HG03354 (cell line): Measurements from ENCODE around the gene GNAO1.

Experiments
- ATAC-seq: cut with Tn5 transposase; IDR thresholded peaks from one replicate; pipeline ENCODE4 v1.9.1; 2021; ENCODE audit warnings: mild to moderate bottlenecking; ENCODE audit not compliant: unreplicated experiment, poor library complexity, severe bottlenecking

The GNAO1 gene

GRCh38 chr16:56233795-56234566, 42.7 kb downstream of the GNAO1 start:
- ATAC-seq, result no peak

- ATAC-seq, result no peak
These were observed 43.4 kb downstream of the GNAO1 start for GRCh38 chr16:56234737-56235136.

- no peak for ATAC-seq
These were observed 46.2 kb downstream of the GNAO1 start for GRCh38 chr16:56237451-56237930.

DNA sequence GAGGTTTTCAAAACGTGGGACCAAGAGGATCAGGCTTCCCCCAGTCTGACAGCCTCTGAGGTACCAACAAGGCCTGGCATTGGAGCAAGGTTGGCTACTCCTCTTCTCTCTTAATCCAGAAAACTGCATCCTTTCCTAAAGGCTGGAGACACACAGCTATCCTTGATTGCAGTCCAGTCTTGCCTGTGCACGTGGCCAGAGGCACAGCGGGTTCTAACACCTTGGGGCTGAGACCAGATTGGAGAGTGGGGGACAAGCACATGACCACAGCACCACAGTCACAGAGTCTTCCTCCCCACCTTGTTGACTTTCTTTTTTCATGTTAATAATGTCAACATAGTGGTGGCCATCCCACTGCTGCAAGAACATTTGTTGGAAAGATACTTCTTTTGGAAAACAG, 46.9 kb downstream of the GNAO1 start:
- no peak for ATAC-seq

- ATAC-seq, result no peak
These were observed 50.3 kb downstream of the GNAO1 start for GRCh38 chr16:56241596-56241995.

- ATAC-seq, result no peak
These were observed 51.5 kb downstream of the GNAO1 start for GRCh38 chr16:56242740-56243139.

DNA sequence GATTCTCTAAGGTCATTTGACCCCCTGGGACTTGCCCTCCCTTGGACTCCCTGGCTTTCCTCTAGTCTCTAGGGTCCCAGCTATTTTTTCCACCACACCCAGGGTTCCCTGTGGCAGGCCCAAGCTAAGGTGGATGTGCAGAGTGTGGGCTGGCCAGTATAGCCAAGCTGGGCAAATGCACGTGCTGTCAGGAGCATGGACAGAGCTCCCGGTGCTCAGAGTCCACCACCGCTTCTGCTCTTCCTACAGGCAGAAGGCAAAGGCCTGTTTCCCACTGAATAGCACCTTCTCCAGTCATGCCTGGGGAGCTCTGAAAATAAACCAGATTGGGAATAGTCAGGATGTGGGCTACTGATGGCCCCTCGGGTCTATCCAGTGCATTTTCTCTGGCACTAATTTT, 53.3 kb downstream of the GNAO1 start:
- no peak for ATAC-seq

- ATAC-seq, result no peak
These were observed 53.9 kb downstream of the GNAO1 start for GRCh38 chr16:56245197-56245596.

GRCh38 chr16:56246051-56246817, 54.9 kb downstream of the GNAO1 start:
- no peak for ATAC-seq

DNA sequence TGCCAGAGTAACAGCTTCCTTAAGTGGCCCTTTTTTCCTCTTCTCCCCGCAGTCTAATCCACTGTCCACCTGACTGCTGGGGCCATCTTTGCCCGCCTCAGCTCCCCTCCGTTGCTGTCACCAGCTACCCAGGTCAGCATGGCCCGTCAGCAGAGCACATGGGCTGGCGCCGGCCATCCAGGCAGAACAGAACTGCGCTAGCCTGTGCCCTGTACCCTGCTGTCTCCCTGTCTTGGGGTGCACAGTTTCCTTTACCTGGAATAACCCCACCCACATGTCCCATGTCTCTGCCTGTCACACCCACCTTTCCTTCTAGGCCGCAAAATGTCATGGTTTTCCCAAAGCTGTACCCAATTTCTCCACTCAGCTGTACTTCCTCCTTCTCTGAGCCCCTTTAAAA, 55.7 kb downstream of the GNAO1 start:
- no peak for ATAC-seq

GRCh38 chr16:56247808-56248207, 56.5 kb downstream of the GNAO1 start:
- no peak for ATAC-seq

- no peak for ATAC-seq
These were observed 61.5 kb downstream of the GNAO1 start for GRCh38 chr16:56252835-56253234.

DNA sequence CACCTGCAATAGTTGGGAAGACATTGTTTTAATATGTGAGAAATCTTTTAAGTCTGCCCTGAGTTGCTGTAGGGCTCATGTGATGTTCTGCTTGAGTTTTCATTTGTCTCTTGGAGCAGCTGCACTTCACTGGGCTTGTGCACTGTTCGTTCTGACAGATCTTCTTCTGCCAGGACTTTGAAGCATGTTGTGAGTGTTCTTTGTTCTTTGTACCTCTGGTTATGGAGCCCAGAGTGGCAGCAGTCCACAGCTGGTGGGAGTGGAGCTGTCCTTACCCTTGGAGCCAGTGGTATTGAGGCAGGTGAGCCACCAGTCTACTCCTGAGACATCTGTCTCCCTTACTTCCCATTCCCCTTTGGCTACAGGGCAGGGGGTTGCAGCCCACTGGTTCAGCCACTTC, 64.6 kb downstream of the GNAO1 start:
- no peak for ATAC-seq

GRCh38 chr16:56257239-56257638, 66.0 kb downstream of the GNAO1 start:
- no peak for ATAC-seq

DNA sequence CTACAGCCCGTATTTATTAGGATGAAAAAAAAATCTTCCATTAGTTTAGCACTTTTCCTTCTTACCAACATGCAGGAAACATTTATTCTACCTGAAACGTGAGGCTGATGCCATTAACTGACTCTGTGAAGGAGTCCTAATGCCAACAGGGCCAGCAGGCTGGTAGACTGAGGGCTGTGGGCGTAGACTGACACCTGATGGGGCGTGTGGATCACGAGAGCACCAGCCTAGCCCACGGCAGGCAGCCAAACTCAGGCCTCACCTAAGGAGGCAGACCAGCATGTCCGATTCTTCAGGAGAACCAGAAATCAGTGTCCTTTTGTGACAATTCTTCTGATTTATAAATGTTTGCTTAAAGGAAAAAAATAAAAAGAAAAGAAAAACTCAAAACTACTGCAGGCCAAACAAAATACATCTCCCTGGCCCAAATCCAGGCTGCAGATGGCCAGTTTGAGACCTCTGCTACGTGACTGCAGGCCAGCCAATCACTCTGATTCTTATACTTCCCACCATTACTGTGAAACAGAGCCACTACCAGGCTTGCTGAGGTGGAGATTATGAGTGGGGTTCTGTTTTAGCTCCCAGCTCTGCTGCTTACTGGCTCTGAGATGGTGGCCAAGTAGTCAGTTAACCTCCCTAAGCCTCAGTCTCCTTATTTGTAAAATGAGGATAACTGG, 66.5 kb downstream of the GNAO1 start:
- ATAC-seq, result no peak

DNA sequence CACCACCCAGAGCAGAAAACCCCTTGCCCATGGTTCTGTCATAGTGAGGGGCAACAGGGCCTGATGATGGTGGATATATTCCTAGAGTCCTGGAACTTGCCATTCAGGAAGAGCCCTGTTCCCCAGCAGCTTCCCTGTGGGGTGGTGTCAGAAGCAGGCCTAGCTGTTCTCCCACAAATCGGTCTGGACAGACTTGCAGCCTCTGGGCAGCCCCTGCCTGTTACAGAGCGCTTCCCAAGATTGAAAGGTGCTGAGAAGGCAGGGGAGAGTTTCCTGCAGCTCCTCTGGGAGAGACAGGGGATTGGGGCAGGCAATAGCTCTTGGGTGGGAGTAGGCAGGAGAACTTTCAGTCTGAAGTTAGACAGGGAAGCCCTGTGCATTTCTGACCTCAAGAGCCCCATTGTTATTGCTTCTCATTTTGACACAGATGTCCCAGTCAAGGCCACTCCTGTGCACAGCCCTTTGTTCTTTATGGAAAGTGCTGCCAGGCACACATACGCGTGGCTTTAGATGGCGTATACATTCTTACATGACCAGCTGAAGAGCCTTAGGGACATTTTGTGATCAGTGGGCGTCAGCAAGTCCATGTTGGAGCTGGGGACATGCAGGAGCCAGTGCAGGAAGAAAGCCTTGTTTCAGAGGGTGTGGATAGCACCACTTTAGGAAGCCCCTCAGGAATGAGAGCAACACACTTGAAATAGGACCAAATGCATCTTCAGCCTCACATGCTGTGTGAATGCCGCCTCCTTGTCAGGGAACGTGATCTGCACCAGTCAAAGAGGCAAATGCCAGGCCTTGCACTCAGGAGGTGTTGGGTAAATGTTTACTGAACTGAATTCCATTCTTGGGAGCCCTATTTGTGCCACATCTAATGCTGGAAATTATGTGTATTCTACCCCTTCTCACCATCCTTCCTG, 67.5 kb downstream of the GNAO1 start:
- no peak for ATAC-seq

DNA sequence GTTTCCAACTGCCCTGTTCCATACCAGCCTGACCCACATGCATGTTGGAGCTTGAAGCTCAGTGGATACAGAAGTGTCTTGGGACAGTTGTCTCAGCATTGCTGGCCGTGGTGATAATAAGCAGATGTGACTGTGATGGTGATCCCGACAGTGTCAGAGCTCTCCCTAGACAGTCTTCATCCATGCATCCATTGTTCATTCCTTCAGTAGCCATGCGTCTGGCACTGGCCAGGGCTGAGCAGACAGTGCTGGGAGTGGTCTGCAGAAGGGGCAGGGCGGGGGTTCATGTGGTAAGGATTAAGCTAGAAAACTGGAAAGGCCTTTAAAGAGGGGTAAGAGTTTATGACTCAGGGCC, 68.1 kb downstream of the GNAO1 start:
- no peak for ATAC-seq

GRCh38 chr16:56260378-56261160, 69.3 kb downstream of the GNAO1 start:
- no peak for ATAC-seq

DNA sequence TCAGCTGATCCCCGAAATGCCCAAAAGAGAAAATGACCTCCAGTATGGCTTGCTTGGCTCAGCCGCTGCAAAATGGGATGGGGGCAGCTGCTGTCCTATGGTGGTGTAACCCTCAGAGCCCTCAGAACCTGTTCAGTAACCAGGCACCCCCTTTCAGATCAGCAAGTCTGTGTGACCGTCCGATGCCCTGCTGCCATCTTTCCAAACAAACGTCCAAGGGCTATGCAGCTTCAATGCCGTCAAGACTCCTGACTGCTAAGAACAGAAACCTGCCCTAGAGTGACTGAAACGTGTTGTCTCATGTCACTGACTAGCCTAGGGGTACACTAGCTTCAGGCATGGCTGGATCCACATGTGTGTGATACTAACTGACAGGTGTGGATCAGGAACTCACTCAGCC, 70.4 kb downstream of the GNAO1 start:
- ATAC-seq, result no peak
